HuH-7 (cell line): ENCODE results near the gene SPATA2L.

Experiments used
- DNase-seq: peaks from one replicate; pipeline ENCODE4 v3.0.0; 2011; ENCODE audit warnings: low spot score

Gene SPATA2L, protein sequence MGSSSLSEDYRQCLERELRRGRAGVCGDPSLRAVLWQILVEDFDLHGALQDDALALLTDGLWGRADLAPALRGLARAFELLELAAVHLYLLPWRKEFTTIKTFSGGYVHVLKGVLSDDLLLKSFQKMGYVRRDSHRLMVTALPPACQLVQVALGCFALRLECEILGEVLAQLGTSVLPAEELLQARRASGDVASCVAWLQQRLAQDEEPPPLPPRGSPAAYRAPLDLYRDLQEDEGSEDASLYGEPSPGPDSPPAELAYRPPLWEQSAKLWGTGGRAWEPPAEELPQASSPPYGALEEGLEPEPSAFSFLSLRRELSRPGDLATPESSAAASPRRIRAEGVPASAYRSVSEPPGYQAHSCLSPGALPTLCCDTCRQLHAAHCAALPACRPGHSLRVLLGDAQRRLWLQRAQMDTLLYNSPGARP

DNA sequence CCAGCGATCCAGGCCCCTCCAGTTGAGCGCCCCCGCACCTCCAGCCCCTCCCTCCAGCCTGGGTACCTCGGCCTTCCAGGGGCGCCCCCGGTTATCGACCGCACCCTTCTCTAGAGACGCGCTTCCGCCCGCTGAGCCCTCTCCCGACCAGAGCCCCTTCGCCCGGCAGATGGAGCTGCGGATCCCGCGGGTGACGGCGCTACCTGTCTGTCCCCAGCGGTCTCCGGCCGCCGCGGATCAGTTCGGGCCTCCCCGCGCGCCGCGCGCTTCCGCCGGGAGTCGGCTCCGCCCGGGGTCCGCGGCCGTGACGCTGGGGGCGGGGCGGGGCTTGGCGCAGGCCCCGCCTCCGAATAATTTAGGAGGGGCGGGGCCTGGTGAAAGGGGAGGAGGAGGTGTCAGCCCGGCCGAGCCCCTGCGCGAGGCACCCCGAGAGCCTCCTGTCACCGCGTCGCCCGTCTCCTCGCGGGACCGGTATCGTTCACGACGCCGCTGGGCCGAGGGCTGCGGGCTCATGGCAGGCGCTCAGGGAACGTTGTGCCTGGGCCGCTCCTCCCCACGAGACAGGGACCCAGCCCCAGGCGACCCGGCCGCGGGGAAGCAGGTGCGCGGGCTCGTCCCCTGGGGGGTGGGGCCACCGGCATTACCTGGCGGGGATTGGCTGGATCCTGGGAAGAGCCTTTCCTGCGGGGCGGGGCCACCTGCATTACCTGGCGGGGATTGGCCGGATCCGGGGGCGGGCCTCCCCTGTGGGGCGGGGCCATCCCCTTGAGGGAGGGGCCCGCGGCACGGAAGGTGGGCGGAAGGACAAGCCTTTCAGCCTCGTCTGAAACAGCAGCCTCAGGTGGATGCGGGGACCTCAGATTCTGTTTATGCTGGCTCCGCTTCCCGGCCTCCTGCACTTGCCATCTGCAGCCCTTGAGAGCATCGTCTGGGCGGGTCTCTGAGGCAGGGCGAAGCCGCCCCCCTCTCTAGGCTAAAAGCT lies at the start of gene SPATA2L:
SPATA2L (minus strand) TSS at position 281 of the 982 bp plus-strand sequence. CDS start 473 bp downstream, outside the sequence.
- peak; percentile 99 for DNase-seq

DNA sequence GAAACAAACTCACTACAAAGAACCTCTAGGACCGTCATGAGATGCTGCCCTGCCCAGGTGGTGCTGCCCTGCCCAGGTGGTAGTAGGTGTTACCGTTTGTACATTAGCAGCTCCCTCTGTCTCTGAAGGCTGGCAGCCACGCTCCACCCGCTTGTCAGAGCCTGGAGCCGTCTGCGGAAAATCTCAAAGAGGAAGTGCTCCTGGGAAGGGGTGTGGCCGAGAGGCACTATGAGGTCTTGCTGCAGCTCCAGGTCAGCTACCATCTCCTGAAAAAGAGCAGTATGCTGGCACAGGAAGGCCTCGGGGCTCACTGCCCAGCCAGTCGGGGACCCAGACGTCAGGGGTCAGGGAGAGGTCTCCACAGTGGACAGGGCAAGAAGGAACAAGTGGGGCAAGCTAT lies 48.1 kb upstream of the SPATA2L start:
- no peak for DNase-seq

GRCh38 chr16:89748921-89749320 lies 47.4 kb upstream of the SPATA2L start:
- DNase-seq, result no peak

- no peak for DNase-seq
Observed at GRCh38 chr16:89748076-89748475, 46.6 kb upstream of the SPATA2L start.

GRCh38 chr16:89746043-89746442 lies 44.5 kb upstream of the SPATA2L start:
- DNase-seq, result no peak

DNA sequence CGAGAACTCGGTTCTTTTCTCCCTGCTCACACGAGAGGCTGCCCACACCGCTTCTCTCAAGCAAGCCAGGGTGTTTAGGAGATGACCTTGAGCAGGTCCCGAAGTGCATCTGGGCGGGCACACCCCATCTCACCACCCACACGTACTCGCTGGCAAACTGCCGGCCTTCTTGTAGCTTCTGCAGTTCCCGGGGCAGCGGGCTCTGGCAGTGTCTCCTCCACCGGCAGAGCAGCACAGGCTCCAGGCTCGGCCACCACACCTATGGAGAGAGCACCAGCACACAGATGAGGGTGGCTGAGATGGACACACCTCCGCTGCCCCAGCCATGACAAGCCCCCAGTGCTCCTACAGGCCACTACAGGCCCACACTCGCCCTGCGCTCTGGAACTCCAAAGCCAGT lies 43.3 kb upstream of the SPATA2L start:
- DNase-seq, result no peak

DNA sequence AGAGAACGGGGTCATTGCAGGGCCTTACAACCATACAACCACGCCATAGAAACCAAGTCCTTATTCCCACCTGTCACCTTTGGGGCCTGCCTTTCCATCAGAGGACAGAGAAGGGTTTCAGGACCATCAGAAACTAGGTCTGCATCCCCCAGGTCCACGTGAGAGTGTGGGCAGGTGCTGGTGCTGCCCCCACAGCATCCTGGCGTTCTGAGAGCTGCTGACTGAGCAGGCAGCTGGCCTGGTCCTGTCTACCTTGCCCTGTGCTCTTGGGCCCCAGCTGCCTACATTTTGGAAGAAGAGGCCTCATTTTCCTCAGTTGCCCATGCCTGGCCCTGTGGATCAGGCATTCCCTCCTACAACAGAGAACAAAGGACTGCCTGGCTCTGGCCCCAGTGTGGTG lies 41.4 kb upstream of the SPATA2L start:
- DNase-seq, result no peak

DNA sequence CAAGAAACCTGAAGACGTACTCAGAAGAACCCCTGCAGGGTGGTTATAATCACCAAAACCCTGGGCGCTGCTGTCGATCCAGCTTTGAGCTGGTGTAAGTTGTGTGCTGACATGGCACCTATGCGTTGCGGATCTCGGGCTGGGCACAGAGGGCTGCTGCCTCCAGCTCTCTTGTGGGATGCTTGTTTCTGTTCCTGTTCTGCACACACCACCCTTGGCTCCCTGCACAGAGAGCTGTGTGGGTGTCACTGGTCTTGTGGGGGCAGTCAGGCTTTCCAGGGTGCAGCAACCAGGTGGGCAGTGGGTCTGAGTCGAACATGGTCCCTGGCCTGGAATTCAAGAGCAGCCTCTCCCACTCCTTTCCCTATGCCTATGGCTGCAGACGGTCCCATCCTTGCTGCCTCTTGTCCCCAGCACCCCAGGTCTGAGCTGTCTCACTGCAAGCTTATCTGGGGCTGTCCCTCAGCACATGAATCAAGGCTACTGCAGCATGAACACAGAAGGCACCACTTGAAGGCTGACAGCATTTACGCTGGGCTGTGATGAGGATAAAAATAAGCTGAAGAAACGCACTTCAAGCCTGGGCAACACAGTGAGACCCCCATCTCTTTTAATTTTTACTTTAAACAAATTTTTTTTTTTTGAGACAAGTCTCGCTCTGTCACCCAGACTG lies 40.0 kb upstream of the SPATA2L start:
- DNase-seq, result no peak

- DNase-seq, result no peak
Observed at GRCh38 chr16:89739383-89739782, 37.9 kb upstream of the SPATA2L start.

DNA sequence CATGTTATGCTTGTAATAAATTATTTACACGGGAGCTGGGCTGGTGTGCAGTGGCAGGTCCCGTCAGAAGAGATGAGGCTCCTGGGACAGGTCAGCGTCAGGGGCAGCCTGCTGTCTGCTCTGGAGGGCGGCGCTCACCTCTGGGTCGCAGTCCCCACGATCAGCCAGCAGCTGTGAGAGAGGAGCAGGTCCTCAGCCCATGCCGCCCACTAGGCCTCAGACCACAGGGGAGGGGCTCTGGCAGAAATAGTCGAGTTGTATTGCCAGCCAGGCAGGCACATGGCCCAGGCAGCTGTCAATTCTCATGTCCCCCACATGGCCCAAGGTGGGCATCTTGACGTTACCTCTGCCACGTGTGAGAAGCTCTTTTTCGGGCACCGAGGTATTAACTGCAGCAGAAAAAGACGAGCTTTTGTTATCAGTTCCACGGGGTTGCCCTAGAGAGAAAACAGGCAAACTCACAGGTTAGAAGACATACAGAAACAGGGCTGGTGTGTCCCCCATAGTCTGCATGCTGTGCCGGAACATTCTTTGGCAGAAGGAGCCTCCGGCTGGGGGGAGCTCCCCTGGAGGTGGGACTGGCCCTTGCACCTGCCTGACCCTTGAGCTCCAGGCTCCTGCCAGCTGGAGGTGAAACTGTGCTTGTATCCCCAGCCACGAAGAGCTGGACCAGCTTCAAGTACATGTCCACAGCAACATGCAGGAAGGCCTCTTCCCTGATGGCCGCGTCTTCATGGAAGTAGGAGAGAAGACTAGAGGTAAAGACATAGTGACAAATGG lies 37.2 kb upstream of the SPATA2L start:
- DNase-seq, result no peak

DNA sequence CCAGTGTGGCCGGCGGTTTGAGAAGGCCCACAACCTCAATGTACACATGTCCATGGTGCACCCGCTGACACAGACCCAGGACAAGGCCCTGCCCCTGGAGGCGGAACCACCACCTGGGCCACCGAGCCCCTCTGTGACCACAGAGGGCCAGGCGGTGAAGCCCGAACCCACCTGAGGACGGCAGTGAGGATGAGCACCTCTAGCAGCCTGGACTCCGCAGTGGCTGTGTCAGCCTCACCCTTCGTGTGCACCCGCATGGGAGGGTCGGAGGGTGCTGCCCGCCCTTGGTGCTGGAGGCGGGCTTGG lies 36.5 kb upstream of the SPATA2L start:
- DNase-seq, result no peak

DNA sequence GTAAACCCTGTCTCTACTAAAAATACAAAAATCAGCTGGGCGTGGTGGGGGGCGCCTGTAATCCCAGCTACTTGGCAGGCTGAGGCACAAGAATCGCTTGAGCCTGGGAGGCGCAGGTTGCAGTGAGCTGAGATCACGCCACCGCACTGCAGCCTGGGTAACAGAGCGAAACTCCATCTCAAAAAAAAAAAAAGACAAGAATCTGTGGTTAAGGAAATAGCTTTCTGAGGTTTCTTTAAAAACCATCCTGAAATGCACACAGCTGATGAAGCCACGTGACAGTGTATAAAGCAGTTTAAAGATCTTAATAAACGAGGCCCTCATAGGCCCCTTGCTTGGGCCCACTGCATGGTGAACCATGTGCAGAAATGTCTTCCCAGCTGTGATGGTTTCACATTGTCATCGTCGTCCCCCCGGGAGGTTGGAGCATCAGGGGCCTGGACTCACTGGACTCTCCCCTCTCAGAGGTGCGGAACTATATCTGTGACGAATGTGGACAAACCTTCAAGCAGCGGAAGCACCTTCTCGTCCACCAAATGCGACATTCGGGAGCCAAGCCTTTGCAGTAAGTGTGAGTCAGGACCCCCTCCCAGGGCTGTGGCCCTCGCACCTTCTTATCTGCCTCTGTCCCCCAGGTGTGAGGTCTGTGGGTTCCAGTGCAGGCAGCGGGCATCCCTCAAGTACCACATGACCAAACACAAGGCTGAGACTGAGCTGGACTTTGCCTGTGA lies 36.0 kb upstream of the SPATA2L start:
- DNase-seq, result no peak

- DNase-seq, result no peak
Observed at GRCh38 chr16:89736554-89736953, 35.0 kb upstream of the SPATA2L start.

- DNase-seq, result no peak
Observed at GRCh38 chr16:89733792-89734191, 32.3 kb upstream of the SPATA2L start.

GRCh38 chr16:89733322-89733721 lies 31.8 kb upstream of the SPATA2L start:
- no peak for DNase-seq

GRCh38 chr16:89732918-89733242 lies 31.4 kb upstream of the SPATA2L start:
- no peak for DNase-seq

DNA sequence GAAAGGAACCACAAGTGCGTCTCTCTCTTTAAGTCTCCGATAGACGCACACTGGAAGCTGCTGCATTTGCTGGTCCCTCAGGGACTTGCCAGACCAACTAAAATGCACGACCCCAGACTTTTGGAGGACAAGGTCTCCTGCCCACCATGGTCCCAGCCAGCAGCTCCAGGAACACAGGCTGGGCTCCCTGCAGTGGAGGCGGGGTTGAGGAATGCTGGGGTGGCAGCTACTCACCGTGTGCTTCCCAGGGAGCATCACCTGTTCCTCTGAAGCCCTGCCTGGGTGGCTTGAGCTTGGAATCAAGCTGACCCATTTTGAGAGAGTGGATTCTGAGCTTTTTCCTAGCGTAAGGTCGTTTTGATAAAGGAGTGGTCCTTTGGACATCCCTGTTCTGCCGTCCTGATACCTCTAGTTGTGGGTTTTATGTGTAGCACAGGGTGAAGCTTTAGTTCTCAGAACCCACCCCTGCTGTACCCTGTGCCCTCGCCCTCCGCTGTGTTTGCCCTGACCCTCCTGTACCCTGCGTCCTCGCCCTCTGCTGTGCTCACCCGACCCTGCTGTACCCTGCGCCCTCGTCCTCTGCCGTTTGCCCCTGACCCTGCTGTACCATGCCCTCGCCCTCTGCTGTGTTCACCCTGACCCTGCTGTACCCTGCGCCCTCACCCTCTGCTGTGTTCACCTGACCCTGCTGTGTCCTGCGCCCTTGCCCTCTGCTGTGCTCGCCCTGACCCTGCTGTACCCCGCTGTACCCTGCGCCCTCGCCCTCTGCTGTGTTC lies 30.8 kb upstream of the SPATA2L start:
- DNase-seq, result no peak

DNA sequence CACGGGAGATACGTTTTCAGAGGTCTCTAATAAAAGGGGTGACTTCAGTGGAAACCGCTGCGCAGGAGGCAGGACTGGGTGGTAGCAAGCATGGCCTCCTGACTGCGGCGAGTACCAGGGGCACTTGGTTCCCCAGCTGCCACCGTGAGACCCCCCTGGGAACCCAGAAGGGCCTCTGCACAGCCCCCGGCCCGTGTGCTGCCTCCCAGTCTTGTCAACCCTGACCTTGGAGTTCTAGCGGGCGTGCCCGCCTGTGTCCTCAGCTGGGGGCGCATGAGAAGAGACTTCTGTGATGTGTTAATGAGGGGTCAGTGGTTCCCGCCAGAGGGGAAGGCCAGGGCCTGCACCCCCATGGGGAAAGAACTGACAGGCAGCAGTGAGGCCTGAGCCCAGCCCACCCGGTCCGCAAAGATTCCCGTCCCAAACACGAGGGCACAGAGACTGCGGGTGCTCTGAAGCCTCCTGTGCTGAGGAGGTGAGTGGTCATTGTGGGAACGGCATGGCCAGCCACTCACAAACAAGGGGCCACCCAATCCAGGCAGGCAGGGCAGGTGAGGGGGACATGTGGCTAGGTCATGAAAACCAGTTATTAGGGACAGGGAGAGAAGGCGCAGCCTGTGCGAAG lies 29.2 kb upstream of the SPATA2L start:
- no peak for DNase-seq

DNA sequence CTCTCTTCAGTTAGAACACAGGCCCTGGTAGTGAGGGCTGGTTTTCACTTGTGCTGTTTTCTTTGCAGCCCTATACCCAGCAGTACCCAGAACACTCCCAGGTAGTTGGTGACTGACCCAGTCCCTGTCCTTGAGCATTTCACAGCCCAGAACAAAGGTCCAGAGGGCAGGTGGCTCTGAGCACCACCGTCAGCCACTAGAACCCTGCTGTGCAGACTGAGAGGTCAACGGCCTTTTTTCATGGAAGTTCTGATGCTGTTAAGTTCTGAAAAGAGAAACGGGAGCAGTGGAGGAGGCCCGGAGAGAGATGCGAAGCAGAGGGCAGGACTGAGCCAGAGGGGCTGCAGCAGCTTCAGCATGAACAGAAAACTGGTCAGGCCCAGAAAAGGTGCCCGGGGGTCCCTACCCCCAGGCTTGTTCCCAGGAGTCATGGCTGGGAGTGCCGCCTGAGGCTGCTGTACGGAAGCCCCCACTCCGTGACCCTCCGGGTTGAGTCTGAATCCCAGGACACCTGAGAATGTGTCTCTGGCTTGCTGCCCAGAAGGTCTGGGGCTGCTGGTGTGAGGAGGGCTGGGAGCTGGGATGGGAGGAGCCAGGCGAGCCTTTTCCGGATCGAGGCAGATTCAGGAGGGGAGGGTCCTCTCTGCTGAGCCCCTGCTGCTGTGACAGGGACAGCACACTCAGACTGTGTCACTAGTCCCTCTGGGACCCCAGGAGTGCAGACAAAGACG lies 28.5 kb upstream of the SPATA2L start:
- DNase-seq, result no peak
